Stimulated activated CD4-positive, alpha-beta T cell treated with anti-CD3 and anti-CD28 coated beads, Interleukin-12 subunit alpha, Interleukin-12 subunit beta, amount 100 ng/mL, for 48 hours (primary cell): Measurements from ENCODE around the gene KLK5.
A peak's percentile ranks its signal among the peaks of the same experiment; 100 is the strongest.
"Not testable (repeated sequence)": the region's sequence is repeated elsewhere in the genome, so short reads cannot be mapped to it uniquely, and the experiment has no call there.

ENCODE experiments used
- DNase-seq, 3 donors: peaks; one replicate each; pipeline ENCODE4 v3.0.0-alpha.2; 2020; ENCODE audit warnings: low read depth in 2 of 3, low spot score in 1 of 3

KLK5 gene

GRCh38 chr19:50922317-50922853, 30.5 kb downstream of the KLK5 start:
- DNase-seq, result peak; percentile 59 to 87 (median 65)

GRCh38 chr19:50921426-50922316, 31.2 kb downstream of the KLK5 start:
- DNase-seq, result no peak

GRCh38 chr19:50916069-50916468, 36.8 kb downstream of the KLK5 start:
- no peak for DNase-seq

- DNase-seq, result peak in 1 of 3 donors; percentile 14
Measured at GRCh38 chr19:50912727-50913716, 39.8 kb downstream of the KLK5 start.

- DNase-seq, result no peak
Measured at GRCh38 chr19:50912102-50912599, 40.7 kb downstream of the KLK5 start.

GRCh38 chr19:50911206-50912101, 41.4 kb downstream of the KLK5 start, which contains the start of gene KLK4:
Gene KLK4, minus strand, starts transcription at chr19:50911395. Its CDS starts 657 bp downstream, at chr19:50910738.
- no peak for DNase-seq

GRCh38 chr19:50910722-50911121, 42.1 kb downstream of the KLK5 start:
- DNase-seq, result no peak

- peak; percentile 23 to 49 (median 31) for DNase-seq
Measured at GRCh38 chr19:50909240-50910070, 43.4 kb downstream of the KLK5 start.

GRCh38 chr19:50908336-50908735, 44.5 kb downstream of the KLK5 start:
- no peak for DNase-seq

- peak; percentile 13 to 42 (median 30) for DNase-seq
Measured at GRCh38 chr19:50906217-50906616, 46.6 kb downstream of the KLK5 start.

GRCh38 chr19:50902640-50903039, 50.2 kb downstream of the KLK5 start:
- DNase-seq, result no peak

GRCh38 chr19:50899569-50899968, 53.3 kb downstream of the KLK5 start:
- DNase-seq, result no peak

- DNase-seq, result no peak
Measured at GRCh38 chr19:50898018-50898417, 54.8 kb downstream of the KLK5 start.

GRCh38 chr19:50897612-50898011, 55.2 kb downstream of the KLK5 start:
- no peak for DNase-seq

GRCh38 chr19:50897191-50897607, 55.6 kb downstream of the KLK5 start:
- no peak for DNase-seq

- no peak for DNase-seq
Measured at GRCh38 chr19:50896591-50897190, 56.1 kb downstream of the KLK5 start.

GRCh38 chr19:50896089-50896590, 56.7 kb downstream of the KLK5 start:
- DNase-seq, result not testable (repeated sequence)
